Endothelial cell of umbilical vein (primary cell): Measurements from ENCODE around the gene MPV17.

ENCODE experiments used
- EZH2 ChIP-seq: IDR thresholded peaks from 2 replicates; pipeline ENCODE4 v1.6.1; 2012; ENCODE audit warnings: borderline replicate concordance, low read depth, mild to moderate bottlenecking, moderate library complexity, low read length, inconsistent platforms; ENCODE audit not compliant: severe bottlenecking
- GATA2 ChIP-seq: IDR thresholded peaks from 2 replicates; pipeline ENCODE4 v1.7.0; 2011; ENCODE audit warnings: low read depth, mild to moderate bottlenecking, moderate library complexity, mixed read lengths, low read length; ENCODE audit not compliant: insufficient read length, insufficient read depth
- JUN ChIP-seq: IDR thresholded peaks from 2 replicates; pipeline ENCODE4 v1.6.1; 2011; ENCODE audit warnings: borderline replicate concordance, low read depth; ENCODE audit not compliant: insufficient read length, insufficient read depth
- POLR2A ChIP-seq: IDR thresholded peaks from 2 replicates; pipeline ENCODE4 v1.6.1; 2012; ENCODE audit warnings: low read depth, mild to moderate bottlenecking, control low read depth, low read length
- POLR2AphosphoS5 ChIP-seq: IDR thresholded peaks from 2 replicates; pipeline ENCODE4 v1.6.1; 2012; ENCODE audit warnings: low read depth, mild to moderate bottlenecking, control low read depth, low read length, moderate library complexity; ENCODE audit not compliant: insufficient read depth
- TF ChIP-seq, protein P1 (sequence below), 2 donors: IDR thresholded peaks; 1 replicate in 1 of 2; 2 replicates in 1 of 2; pipeline ENCODE4 v1.5.1; 2011; ENCODE audit warnings: low read length in 2 of 2, mild to moderate bottlenecking in 2 of 2, moderate library complexity in 2 of 2, control low read depth in 1 of 2, inconsistent platforms in 1 of 2, low read depth in 1 of 2; ENCODE audit not compliant: insufficient read depth in 1 of 2; ENCODE audit errors: extremely low read depth in 1 of 2
- TF ChIP-seq, protein P2 (sequence below): IDR thresholded peaks from 2 replicates; pipeline ENCODE4 v1.6.1; 2011; ENCODE audit not compliant: insufficient read depth, insufficient read length

DNA sequence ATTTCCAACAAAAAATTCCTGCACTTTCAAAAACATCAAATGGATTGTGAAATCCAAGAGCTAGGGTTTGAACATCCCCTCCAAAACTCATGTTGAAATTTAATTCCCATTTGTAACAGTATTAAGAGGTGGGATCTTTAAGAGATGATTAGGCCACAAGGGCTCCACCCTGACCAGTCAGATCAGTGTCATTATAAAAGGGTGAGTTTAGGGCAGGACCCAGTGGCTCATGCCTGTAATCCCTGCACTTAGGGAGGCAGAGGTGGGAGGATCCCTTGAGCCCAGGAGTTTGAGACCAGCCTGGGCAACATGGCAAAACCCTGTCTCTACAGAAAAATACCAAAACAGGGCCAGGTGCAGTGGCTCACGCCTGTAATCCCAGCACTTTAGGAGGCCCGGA is 24.7 kb upstream of the MPV17 start:
- TF ChIP-seq, protein P1, sequence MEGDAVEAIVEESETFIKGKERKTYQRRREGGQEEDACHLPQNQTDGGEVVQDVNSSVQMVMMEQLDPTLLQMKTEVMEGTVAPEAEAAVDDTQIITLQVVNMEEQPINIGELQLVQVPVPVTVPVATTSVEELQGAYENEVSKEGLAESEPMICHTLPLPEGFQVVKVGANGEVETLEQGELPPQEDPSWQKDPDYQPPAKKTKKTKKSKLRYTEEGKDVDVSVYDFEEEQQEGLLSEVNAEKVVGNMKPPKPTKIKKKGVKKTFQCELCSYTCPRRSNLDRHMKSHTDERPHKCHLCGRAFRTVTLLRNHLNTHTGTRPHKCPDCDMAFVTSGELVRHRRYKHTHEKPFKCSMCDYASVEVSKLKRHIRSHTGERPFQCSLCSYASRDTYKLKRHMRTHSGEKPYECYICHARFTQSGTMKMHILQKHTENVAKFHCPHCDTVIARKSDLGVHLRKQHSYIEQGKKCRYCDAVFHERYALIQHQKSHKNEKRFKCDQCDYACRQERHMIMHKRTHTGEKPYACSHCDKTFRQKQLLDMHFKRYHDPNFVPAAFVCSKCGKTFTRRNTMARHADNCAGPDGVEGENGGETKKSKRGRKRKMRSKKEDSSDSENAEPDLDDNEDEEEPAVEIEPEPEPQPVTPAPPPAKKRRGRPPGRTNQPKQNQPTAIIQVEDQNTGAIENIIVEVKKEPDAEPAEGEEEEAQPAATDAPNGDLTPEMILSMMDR (IDR thresholded peaks at IDR 0.05; ENCODE audit: extremely low read depth in 1 of 2, insufficient read depth in 1 of 2, low read depth in 1 of 2, low read length in 2 of 2) = no peak
- TF ChIP-seq JUN (no peak), POLR2A (no peak), GATA2 (no peak), EZH2 (no peak), POLR2AphosphoS5 (no peak)
- TF ChIP-seq, protein P2, sequence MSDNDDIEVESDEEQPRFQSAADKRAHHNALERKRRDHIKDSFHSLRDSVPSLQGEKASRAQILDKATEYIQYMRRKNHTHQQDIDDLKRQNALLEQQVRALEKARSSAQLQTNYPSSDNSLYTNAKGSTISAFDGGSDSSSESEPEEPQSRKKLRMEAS = no peak
